ES-I3 (cell line): Measurements from ENCODE around the gene FIBCD1.

Experiments used
- H3K36me3 ChIP-seq: 2 replicates; pipeline ENCODE4 v1.6.1; 2013; ENCODE audit warnings: mild to moderate bottlenecking, low read length, control low read depth, moderate library complexity; ENCODE audit not compliant: insufficient read depth
- H3K4me1 ChIP-seq: 2 replicates; pipeline ENCODE4 v1.6.1; 2013; ENCODE audit warnings: mild to moderate bottlenecking, control low read depth, low read length; ENCODE audit not compliant: insufficient read depth
- H3K9ac ChIP-seq: 2 replicates; pipeline ENCODE4 v1.6.1; 2013; ENCODE audit warnings: low read depth, mild to moderate bottlenecking, low read length, moderate library complexity
- H3K9me3 ChIP-seq: 2 replicates; pipeline ENCODE4 v1.6.1; 2013; ENCODE audit warnings: mild to moderate bottlenecking, low read length, moderate library complexity; ENCODE audit not compliant: control insufficient read depth, insufficient read depth

FIBCD1 gene

DNA sequence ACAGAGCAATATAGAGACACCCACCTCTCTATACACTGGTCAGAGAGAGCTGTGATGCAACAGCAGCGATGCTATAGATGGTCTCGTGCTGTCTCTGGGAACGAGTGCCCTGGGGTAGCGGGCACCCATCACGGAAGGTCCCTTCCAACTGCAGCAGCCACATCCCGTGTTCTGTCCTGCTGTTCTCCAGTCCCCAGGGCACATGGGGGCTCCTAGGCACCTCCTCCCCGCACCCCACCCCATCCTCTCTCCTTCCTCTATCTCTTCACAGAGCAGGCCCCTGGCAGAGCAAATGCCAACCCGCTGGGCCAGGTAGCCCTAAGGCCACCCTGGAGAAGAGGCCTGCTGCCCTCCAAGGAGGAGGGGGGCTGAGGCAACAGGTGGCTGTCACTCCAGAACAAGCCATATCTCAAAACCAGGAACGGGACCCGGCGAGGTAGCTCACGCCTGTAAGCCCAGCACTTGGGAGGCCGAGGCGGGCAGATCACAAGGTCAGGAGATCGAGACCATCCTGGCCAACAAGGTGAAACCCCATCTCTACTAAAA, 8.2 kb downstream of the FIBCD1 start:
- Histone ChIP-seq H3K36me3 (no peaks in the 10 kb centered on the region), H3K9ac (no peak overlapping the region), H3K9me3 (no peaks in the 10 kb centered on the region), H3K4me1 (peaks cover 41% of the 10 kb centered on the region)

- H3K9ac ChIP-seq, result no peak overlapping the region
- H3K36me3 ChIP-seq, result no peaks in the 10 kb centered on the region
- H3K9me3 ChIP-seq, result no peaks in the 10 kb centered on the region
- peaks cover 37% of the 10 kb centered on the region for H3K4me1 ChIP-seq
These were observed 8.8 kb downstream of the FIBCD1 start for GRCh38 chr9:130930132-130930803.

DNA sequence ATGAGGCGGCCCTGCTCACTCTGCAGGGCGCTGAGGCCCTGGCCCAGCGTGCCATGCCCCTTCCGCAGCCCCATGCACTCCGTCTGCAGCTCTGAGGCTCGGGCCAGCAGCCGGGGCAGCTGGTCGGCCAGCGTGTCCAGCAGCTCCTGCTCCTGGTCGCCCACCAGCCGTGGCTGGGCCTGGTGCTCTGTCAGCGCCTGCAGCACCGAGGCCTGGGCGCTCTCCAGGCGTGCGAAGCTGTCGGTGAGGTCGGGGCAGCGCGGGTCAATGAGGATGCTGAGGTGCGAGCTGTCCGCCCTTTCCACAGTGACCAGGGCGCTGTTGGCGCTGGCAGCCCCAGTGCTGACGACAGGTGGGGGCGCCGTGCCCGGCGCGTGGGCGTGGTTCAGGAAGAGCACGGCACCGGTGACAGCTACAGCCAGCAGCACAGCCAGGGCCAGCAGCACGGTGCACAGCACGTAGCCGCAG, 9.4 kb downstream of the FIBCD1 start:
- Histone ChIP-seq H3K4me1 (peaks cover 31% of the 10 kb centered on the region), H3K9ac (no peak overlapping the region)

DNA sequence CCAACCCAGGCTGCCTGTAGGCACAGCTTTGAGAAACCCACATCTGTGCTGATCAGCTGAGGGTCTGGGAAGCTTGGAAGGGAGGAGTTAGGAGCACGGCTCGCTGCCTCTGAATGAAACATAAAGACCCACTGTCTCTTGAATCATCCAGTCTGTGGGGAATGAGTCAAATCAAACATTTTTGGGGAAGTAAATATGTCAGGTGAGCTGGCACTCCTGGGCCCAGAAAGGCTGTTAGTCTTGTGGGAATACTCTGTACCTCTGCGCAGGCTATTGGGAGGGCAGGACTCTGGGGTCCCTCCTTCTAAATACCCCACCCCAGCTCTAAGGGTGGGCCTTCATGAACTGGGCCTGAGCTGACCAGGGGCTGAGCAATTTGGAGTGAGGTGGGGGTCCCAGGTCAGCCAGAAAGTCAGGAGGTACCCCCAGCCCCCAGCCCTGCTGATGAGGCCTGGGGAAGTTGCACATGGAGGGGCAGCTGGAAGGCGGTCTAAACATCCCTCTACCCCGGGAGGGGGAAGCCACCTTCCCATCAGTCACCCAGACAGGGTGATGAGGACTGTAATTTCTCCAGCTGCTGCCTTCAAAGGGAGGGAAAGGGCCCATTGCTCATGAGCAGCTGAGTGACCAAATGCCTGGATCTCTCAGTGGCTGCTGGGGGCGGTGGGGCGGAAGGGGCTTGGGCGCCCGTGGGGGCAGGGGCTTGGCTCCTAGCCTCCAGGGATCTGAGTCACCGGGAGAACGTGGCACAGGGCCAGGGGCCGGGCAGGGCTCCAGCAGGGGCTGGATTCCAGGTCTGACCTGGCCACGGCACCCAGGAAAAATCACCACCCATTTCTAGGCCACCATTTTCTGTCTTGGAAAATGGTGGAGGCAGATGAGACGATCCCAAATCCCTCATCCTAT, 10.8 kb downstream of the FIBCD1 start:
- Histone ChIP-seq H3K9me3 (no peaks in the 10 kb centered on the region), H3K9ac (no peak overlapping the region), H3K4me1 (peaks cover 21% of the 10 kb centered on the region), H3K36me3 (no peaks in the 10 kb centered on the region)

More for the DNA sequence above, 9.4 kb downstream of the FIBCD1 start:
- H3K36me3 ChIP-seq, result no peaks in the 10 kb centered on the region
- no peaks in the 10 kb centered on the region for H3K9me3 ChIP-seq

DNA sequence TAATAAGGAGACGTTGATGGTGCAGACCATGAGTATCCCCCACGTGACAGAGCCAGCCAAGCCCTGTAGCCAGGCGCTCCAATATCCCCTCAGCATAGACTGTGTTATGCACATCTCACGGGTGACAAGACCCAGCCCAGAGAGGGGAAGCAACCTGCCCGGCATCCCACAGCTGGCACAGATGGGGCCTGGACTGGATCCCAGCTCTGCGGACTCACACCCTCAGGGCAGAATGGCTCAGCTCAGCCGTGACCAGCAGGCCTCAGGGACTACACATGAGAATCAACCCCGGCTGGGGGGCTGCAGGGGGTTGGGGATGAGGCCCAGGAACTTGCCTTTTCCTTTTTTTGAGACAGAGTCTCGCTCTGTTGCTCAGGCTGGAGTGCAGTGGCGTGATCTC, 11.7 kb downstream of the FIBCD1 start:
- Histone ChIP-seq H3K9me3 (no peaks in the 10 kb centered on the region), H3K36me3 (no peaks in the 10 kb centered on the region), H3K4me1 (peaks cover 20% of the 10 kb centered on the region), H3K9ac (no peak overlapping the region)

DNA sequence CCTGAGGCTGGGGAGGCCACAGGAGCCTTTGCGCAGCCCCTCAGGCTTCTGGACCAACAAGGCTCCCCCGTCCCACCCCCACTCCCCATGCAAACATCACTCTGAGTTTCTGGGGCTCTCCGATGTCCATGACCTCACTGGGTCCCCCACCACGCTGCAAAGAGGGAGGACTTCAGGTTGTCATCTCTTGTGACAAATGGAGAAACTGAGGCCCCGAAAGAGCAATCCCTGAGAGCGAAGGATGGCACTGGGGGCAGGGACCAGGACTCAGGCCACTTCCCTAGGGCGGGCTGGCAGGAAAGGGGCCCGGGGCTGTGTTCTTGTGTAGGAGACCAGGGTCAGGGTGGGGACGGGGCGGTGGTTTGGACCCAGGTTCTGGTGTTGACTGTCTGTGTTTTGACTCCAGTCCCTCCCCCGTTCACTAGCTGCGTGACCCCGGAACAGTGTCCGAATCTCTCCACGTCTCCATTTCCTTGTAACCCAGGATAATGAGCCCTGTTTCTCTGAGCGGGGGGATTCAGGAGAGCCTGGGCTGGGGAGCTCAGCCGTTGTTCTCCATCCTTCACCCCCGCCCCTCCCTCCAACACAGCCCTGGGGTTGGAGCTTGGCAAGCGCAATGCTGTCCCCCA, 13.9 kb downstream of the FIBCD1 start:
- H3K4me1 ChIP-seq, result peaks cover 13% of the 10 kb centered on the region; the same call in 1 of the 2 replicates
- no peaks in the 10 kb centered on the region for H3K36me3 ChIP-seq
- H3K9ac ChIP-seq, result no peak overlapping the region
- no peaks in the 10 kb centered on the region for H3K9me3 ChIP-seq

GRCh38 chr9:130924448-130924788, 14.6 kb downstream of the FIBCD1 start:
- Histone ChIP-seq H3K4me1 (peaks cover 13% of the 10 kb centered on the region; the same call in 1 of the 2 replicates), H3K9me3 (no peaks in the 10 kb centered on the region), H3K9ac (no peak overlapping the region), H3K36me3 (no peaks in the 10 kb centered on the region)

DNA sequence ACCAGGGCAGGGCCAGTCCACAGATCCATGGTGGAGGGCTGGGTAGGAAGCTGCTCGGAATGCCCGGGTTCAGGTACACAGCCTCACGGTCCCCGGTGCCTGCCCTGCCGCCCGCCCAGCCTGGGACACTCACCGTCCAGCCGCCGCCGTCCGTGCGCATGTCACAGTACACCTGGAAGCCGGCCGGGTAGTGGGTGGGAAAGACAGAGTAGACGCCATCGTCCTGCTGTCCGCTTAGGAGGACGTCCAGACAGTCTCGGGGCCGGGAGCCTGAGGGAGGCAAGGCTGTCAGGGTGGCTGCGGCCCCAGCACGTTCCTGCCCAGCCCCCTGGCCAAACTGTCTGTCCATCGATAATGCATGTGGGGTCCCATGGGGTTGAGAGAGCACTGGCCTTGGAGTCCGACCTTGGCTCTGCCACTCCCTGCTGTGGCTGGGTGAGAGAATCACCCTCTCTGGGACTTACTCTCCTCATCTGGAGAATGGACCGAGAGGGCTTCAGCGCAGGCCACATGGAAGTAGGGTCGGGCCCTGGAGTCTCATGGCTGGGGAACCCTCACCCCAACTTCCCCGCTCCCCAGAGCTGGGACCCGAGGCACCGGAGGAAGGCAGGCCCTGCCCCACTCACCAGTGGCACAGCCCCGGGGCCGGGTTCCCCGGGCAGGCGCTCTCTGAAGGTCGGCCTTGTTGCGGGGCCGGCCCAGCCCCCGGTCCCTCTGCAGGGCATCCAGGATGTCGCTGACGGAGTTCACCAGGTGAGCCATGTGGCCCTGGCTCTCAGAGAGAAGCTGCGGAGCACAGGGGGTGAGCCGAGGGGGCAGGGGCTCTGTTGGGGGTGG, 15.2 kb downstream of the FIBCD1 start:
- Histone ChIP-seq H3K36me3 (no peaks in the 10 kb centered on the region), H3K9ac (no peak overlapping the region), H3K9me3 (no peaks in the 10 kb centered on the region), H3K4me1 (peaks cover 12% of the 10 kb centered on the region; the same call in 1 of the 2 replicates)

DNA sequence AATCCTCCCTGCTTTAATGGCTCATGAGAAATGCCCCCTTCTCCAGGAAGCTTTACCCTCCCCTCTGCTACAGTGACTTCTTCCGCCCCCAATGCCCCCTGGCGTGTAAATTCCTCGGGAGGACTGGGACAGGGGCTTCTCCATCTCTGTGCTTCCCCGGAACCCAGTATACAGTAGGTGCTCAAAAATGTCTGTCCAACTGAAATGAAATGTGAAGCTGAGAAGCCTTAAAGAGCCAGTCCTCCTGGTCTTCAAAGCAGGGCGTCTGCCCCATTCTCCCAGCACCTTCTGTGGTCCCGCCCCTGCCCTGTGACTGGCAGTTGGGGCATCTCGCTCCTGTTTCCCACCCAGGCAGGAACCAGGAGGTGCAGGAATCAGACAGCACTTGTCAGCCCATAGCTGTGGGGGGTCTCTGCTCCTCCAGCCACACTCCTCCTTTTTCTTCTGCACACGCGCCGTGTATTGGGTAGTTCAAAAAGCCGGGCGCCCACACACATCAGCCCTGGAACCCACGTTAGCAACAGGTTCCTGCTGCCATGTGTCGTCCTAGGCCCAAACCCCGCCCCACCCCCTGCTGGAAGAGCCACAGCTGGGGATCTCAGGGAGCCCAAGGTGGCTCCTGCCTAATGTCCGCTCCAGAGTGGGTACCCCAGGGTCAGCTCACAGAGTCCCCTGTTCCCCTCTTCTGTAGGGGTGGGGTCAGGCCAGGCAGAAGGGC, 16.0 kb downstream of the FIBCD1 start:
- Histone ChIP-seq H3K36me3 (no peaks in the 10 kb centered on the region), H3K4me1 (peaks cover 6% of the 10 kb centered on the region; the same call in 1 of the 2 replicates), H3K9ac (no peak overlapping the region)

DNA sequence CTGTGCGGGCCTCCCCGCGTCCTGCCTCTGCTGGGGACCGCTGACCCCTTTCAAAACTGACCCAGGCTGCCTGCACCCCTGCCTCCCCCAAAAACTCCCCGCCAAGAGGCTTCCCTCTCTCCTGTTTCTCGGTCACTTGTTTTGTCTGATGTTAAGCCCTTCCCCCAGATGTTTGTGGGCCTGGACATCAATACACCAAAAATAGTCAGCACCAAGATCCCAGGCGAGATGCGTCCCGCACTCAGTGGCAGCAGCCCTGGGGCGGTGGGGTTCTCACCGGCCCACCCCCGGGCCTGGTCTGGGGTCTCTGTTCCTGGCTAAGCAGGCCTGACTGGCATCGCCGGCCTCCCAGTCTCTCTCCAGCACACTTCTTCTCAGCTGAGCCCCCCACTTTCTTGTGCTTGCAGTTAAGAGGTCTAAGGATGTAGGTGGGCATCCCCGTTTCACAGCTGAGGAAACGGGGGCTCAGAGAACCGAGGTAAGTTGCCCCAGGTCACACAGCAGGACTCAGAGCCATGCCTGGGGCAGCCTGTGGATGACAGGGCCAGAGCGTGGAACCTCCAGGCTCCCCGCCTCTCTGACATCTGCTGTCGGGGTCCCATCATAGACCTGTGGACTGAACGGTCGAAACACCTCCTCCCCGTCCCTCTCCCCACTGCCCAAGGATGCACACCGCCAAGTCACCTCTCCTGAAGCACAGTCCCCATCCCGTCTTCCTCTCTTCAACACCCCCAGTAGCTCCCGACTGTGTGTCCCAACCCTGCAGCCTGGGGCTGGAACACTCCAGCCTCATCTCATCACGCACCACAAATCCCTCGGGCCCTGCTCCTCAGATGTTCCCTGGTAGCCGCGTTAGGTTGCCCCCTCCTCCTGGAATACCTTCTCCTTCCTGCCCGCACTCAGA, 16.8 kb downstream of the FIBCD1 start:
- no peak overlapping the region for H3K9ac ChIP-seq
- peaks cover 3% of the 10 kb centered on the region; the same call in 1 of the 2 replicates for H3K4me1 ChIP-seq
- no peaks in the 10 kb centered on the region for H3K36me3 ChIP-seq
- H3K9me3 ChIP-seq, result no peaks in the 10 kb centered on the region

More for the DNA sequence above, 16.0 kb downstream of the FIBCD1 start:
- H3K9me3 ChIP-seq, result no peaks in the 10 kb centered on the region

DNA sequence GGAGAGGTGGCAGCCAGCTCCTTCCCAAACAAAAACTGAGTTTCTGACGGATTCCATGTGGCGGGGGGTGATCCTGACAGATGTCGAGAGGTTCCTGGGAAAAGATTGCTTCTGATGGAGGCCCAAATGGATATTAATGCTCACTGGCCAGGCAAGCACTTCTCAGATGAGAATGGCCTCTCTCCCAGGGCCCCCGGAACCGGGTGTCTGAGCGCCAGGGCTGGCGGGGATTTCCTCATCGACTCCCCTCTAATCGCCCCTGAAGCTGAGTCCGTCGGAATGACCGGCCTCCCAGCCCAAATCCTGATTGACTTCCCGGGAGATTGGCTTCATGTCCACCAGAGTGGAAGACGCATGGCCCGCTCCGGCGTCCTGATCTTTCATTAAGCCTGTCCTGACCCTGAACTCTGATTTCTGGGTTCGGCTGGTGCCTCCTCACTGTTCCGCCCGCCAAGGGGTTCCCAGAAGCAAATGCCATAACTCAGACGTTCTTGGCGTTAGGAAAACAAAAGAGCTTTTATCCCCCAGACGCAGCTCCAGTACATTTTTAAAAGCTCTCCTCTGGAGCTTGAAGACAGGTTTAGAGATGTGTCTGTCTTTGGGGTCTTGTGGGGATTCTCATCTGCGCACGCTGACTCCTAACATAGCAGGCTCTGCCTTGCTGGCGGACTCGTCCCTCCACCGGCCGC, 17.6 kb downstream of the FIBCD1 start:
- H3K36me3 ChIP-seq, result no peaks in the 10 kb centered on the region
- H3K9me3 ChIP-seq, result no peaks in the 10 kb centered on the region
- no peak overlapping the region for H3K9ac ChIP-seq
- H3K4me1 ChIP-seq, result peaks cover 3% of the 10 kb centered on the region; the same call in 1 of the 2 replicates

GRCh38 chr9:130920762-130921299, 18.2 kb downstream of the FIBCD1 start:
- Histone ChIP-seq H3K9ac (no peak overlapping the region), H3K4me1 (peaks cover 3% of the 10 kb centered on the region; the same call in 1 of the 2 replicates), H3K36me3 (no peaks in the 10 kb centered on the region), H3K9me3 (no peaks in the 10 kb centered on the region)
